ENCODE measurements around the gene ZNF367.

DNA sequence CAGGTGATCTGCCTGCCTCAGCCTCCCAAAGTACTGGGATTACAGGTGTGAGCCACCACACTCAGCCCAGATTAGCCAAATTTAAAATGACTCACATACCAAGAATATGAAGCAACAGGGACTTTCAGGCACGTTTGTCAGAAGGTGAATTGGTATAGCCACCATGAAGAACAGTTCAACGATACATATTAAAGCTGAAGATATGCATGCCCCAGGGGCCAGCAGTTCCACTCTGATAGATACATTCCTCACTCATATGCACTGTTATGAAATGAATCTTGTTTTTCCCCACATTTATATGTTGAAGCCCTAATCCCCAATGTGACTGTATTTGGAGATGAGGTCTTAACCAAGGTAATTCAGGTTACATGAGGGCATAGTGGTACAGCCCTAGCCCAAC lies 57.2 kb downstream of the ZNF367 start:
- TF ChIP-seq, protein P1, sequence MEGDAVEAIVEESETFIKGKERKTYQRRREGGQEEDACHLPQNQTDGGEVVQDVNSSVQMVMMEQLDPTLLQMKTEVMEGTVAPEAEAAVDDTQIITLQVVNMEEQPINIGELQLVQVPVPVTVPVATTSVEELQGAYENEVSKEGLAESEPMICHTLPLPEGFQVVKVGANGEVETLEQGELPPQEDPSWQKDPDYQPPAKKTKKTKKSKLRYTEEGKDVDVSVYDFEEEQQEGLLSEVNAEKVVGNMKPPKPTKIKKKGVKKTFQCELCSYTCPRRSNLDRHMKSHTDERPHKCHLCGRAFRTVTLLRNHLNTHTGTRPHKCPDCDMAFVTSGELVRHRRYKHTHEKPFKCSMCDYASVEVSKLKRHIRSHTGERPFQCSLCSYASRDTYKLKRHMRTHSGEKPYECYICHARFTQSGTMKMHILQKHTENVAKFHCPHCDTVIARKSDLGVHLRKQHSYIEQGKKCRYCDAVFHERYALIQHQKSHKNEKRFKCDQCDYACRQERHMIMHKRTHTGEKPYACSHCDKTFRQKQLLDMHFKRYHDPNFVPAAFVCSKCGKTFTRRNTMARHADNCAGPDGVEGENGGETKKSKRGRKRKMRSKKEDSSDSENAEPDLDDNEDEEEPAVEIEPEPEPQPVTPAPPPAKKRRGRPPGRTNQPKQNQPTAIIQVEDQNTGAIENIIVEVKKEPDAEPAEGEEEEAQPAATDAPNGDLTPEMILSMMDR (IDR thresholded peaks at IDR 0.05): no peak
- TF ChIP-seq EP300 (IDR thresholded peaks at IDR 0.05): no peak
- TF ChIP-seq POLR2A (IDR thresholded peaks at IDR 0.05): no peak
